ENCODE results near the gene RRAS2.

The RRAS2 gene

DNA sequence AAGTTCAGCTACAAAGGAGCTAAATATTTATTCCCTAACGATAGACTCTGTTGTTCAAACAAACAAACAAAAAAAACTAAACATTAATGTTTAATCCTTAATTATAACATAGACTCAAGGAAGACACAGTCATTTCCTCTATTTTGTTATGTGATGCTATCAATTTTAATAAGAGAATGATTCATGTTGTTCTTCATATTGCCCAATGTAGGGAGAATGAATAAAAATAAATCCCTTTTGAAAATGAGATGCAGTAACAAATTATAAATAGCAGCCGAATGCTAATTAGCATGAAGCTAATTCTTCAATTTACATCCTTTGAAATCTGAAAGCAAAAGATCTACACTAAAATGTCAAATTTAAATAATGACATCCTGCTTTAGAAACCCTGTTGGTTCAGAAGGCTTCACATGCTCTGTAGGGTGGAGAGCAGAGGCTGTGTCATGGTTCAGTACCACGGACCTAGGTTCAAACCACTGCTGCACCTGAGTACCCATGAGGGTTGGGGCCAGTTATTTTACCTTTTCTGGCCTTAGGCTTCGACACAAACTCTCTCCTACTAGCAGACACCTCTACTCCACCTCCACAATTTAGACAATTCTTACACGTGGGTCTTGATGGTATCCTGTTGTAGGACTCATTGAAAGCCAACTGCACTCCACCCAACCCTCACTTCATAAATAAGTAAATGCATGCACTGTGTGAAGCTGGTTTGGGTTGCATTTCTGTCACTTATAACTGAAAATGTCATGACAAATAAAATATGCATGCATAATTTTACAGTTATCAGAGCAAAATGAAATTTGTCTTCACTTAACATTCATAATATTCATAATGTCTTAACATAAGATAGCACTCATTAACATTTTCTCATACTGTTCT lies 89.0 kb downstream of the RRAS2 start:
- H3F3A ChIP-seq (ENCODE audit: insufficient read depth, low read length), result peaks cover 13% of the 10 kb centered on the region
- H3K36me3 ChIP-seq (replicated peaks; ENCODE audit: insufficient read depth, low read length), result no peaks in the 10 kb centered on the region
- no peaks in the 10 kb centered on the region for H3K79me2 ChIP-seq (ENCODE audit: low read length)
- no peaks in the 10 kb centered on the region for H3K27me3 ChIP-seq (replicated peaks; ENCODE audit: insufficient read depth, low read length)
- no peak overlapping the region for H2AFZ ChIP-seq (ENCODE audit: low read length)
- H4K20me1 ChIP-seq (ENCODE audit: insufficient read depth, low read length), result no peaks in the 10 kb centered on the region
- no peak overlapping the region for H3K9ac ChIP-seq (ENCODE audit: low read length)
- H3K4me3 ChIP-seq (ENCODE audit: low read length), result 0 out of 2 replicates have a peak overlapping the region, but pooled peaks have one; percentile 51
- H3K27ac ChIP-seq (ENCODE audit: low read length), result peak overlapping the region; percentile 74; the same call in 1 of the 2 replicates
- no peaks in the 10 kb centered on the region for H3K9me3 ChIP-seq (replicated peaks; ENCODE audit: insufficient read depth, low read length)
- TF ChIP-seq EZH2phosphoT487 (IDR thresholded peaks at IDR 0.05; ENCODE audit: low read length), result no peak
- no peaks in the 10 kb centered on the region for H3K9me2 ChIP-seq (replicated peaks; ENCODE audit: insufficient read depth, low read length)
- H3K4me2 ChIP-seq (ENCODE audit: low read depth, low read length), result peak overlapping the region; percentile 77
- DNase-seq, result no peak
- peaks cover 23% of the 10 kb centered on the region for H3K4me1 ChIP-seq (ENCODE audit: low read length)

DNA sequence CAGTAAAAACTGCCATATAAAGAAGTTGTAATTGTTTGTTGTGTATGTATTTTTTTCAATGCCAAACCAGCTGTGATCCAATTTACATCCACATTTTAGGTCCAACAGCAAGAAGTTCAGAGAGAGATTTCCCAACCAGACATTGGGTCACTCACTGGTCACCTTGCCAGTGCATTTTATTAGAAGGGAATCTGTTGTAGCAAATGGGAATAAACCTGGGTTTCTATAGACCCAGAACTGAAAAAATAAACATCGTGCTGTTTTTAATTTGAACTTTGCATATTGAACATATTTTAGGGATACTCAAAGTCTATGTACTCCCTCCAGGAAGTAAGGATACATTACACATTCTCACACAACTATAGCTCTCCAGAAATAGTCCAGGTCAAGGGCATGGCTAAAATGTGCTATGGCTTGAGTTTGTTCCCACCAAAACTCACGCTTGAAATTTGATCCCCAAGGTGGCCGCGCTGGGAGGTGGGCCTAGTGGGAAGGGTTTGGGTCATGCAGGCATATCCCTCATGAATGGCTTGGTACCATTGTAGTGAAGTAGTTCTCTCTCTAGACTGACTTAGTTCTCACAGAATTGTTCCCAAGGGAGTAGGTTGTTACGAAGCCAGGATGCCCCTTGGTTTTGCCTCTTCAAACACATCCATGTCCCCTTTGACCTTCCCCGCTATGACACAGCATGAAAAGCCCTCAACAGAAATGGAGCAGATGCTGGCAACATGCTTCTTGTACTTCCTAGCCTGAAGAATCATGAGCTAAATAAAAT lies 90.9 kb downstream of the RRAS2 start:
- no peak for TF ChIP-seq EZH2 (optimal IDR thresholded peaks at IDR 0.05; ENCODE audit: low read depth, low read length)
- TF ChIP-seq, protein P1, sequence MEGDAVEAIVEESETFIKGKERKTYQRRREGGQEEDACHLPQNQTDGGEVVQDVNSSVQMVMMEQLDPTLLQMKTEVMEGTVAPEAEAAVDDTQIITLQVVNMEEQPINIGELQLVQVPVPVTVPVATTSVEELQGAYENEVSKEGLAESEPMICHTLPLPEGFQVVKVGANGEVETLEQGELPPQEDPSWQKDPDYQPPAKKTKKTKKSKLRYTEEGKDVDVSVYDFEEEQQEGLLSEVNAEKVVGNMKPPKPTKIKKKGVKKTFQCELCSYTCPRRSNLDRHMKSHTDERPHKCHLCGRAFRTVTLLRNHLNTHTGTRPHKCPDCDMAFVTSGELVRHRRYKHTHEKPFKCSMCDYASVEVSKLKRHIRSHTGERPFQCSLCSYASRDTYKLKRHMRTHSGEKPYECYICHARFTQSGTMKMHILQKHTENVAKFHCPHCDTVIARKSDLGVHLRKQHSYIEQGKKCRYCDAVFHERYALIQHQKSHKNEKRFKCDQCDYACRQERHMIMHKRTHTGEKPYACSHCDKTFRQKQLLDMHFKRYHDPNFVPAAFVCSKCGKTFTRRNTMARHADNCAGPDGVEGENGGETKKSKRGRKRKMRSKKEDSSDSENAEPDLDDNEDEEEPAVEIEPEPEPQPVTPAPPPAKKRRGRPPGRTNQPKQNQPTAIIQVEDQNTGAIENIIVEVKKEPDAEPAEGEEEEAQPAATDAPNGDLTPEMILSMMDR (IDR thresholded peaks at IDR 0.05; ENCODE audit: low read length), result no peak
- no peak for TF ChIP-seq EZH2phosphoT487 (IDR thresholded peaks at IDR 0.05; ENCODE audit: low read length)
- H4K20me1 ChIP-seq (ENCODE audit: insufficient read depth, low read length), result no peaks in the 10 kb centered on the region
- H2AFZ ChIP-seq (ENCODE audit: low read length), result no peak overlapping the region
- no peaks in the 10 kb centered on the region for H3K36me3 ChIP-seq (replicated peaks; ENCODE audit: insufficient read depth, low read length)
- no peak overlapping the region for H3K4me2 ChIP-seq (ENCODE audit: low read depth, low read length)
- DNase-seq, result no peak
- peaks cover 23% of the 10 kb centered on the region for H3K4me1 ChIP-seq (ENCODE audit: low read length)
- no peaks in the 10 kb centered on the region for H3K27me3 ChIP-seq (replicated peaks; ENCODE audit: insufficient read depth, low read length)
- H3K9me3 ChIP-seq (replicated peaks; ENCODE audit: insufficient read depth, low read length), result no peaks in the 10 kb centered on the region
- H3K79me2 ChIP-seq (ENCODE audit: low read length), result no peaks in the 10 kb centered on the region
- H3K27ac ChIP-seq (ENCODE audit: low read length), result no peak overlapping the region
- H3F3A ChIP-seq (ENCODE audit: insufficient read depth, low read length), result peaks cover 13% of the 10 kb centered on the region
- no peak overlapping the region for H3K4me3 ChIP-seq (ENCODE audit: low read length)
- H3K9ac ChIP-seq (ENCODE audit: low read length), result no peak overlapping the region
- no peaks in the 10 kb centered on the region for H3K9me2 ChIP-seq (replicated peaks; ENCODE audit: insufficient read depth, low read length)

GRCh38 chr11:14266622-14267021 lies 92.4 kb downstream of the RRAS2 start:
- Histone ChIP-seq H3K4me1 (ENCODE audit: low read length) (peaks cover 16% of the 10 kb centered on the region), H2AFZ (ENCODE audit: low read length) (no peak overlapping the region), H3F3A (ENCODE audit: insufficient read depth, low read length) (peaks cover 13% of the 10 kb centered on the region), H4K20me1 (ENCODE audit: insufficient read depth, low read length) (no peaks in the 10 kb centered on the region), H3K9me3 (replicated peaks; ENCODE audit: insufficient read depth, low read length) (no peaks in the 10 kb centered on the region), H3K4me3 (ENCODE audit: low read length) (no peak overlapping the region), H3K27ac (ENCODE audit: low read length) (no peak overlapping the region), H3K36me3 (replicated peaks; ENCODE audit: insufficient read depth, low read length) (no peaks in the 10 kb centered on the region), H3K79me2 (ENCODE audit: low read length) (no peaks in the 10 kb centered on the region), H3K9ac (ENCODE audit: low read length) (no peak overlapping the region), H3K27me3 (replicated peaks; ENCODE audit: insufficient read depth, low read length) (no peaks in the 10 kb centered on the region), H3K4me2 (ENCODE audit: low read depth, low read length) (no peak overlapping the region), H3K9me2 (replicated peaks; ENCODE audit: insufficient read depth, low read length) (no peaks in the 10 kb centered on the region)
- no peak for TF ChIP-seq EZH2 (optimal IDR thresholded peaks at IDR 0.05; ENCODE audit: low read depth, low read length)
- TF ChIP-seq, protein P1 (IDR thresholded peaks at IDR 0.05; ENCODE audit: low read length), result no peak
- no peak for TF ChIP-seq EZH2phosphoT487 (IDR thresholded peaks at IDR 0.05; ENCODE audit: low read length)
- DNase-seq, result no peak
